HG03280 (cell line): ENCODE measurements around the gene HCFC2.
"Not testable (repeated sequence)": the region's sequence is repeated elsewhere in the genome, so short reads cannot be mapped to it uniquely, and the experiment has no call there.

ENCODE experiments used
- ATAC-seq: cut with Tn5 transposase; IDR thresholded peaks from one replicate; pipeline ENCODE4 v1.9.1; 2021; ENCODE audit warnings: mild to moderate bottlenecking, moderate library complexity; ENCODE audit not compliant: unreplicated experiment

HCFC2 gene

GRCh38 chr12:104064031-104064841, at the start of gene HCFC2:
Gene HCFC2 (plus strand): TSS chr12:104064531. CDS start chr12:104064561, 30 bp downstream.
- ATAC-seq: peak; percentile 91

GRCh38 chr12:104021862-104022261, 42.5 kb upstream of the HCFC2 start:
- not testable (repeated sequence) for ATAC-seq

- no peak for ATAC-seq
Measured at GRCh38 chr12:104022786-104023185, 41.5 kb upstream of the HCFC2 start.

GRCh38 chr12:104023710-104024109, 40.6 kb upstream of the HCFC2 start:
- ATAC-seq: no peak

GRCh38 chr12:104024348-104024747, 40.0 kb upstream of the HCFC2 start:
- ATAC-seq: no peak

- no peak for ATAC-seq
Measured at GRCh38 chr12:104025771-104026170, 38.6 kb upstream of the HCFC2 start.

- no peak for ATAC-seq
Measured at GRCh38 chr12:104026841-104027599, 37.3 kb upstream of the HCFC2 start.

GRCh38 chr12:104030596-104030995, 33.7 kb upstream of the HCFC2 start:
- ATAC-seq: not testable (repeated sequence)

- ATAC-seq: not testable (repeated sequence)
Measured at GRCh38 chr12:104036143-104036542, 28.2 kb upstream of the HCFC2 start.

- not testable (repeated sequence) for ATAC-seq
Measured at GRCh38 chr12:104039769-104040168, 24.6 kb upstream of the HCFC2 start.

- no peak for ATAC-seq
Measured at GRCh38 chr12:104042580-104042979, 21.8 kb upstream of the HCFC2 start.

GRCh38 chr12:104044158-104044557, 20.2 kb upstream of the HCFC2 start:
- no peak for ATAC-seq

- ATAC-seq: no peak
Measured at GRCh38 chr12:104046306-104046705, 18.0 kb upstream of the HCFC2 start.

- ATAC-seq: no peak
Measured at GRCh38 chr12:104048162-104048561, 16.2 kb upstream of the HCFC2 start.

GRCh38 chr12:104048811-104049210, 15.5 kb upstream of the HCFC2 start:
- no peak for ATAC-seq

- ATAC-seq: no peak
Measured at GRCh38 chr12:104049278-104049902, 14.9 kb upstream of the HCFC2 start.

- ATAC-seq: no peak
Measured at GRCh38 chr12:104049903-104050356, 14.4 kb upstream of the HCFC2 start, which contains the start of gene GLT8D2. Gene GLT8D2 (minus strand): TSS chr12:104050187. CDS start chr12:104019648, 30,539 bp downstream.

GRCh38 chr12:104050436-104050835, 13.9 kb upstream of the HCFC2 start:
- ATAC-seq: no peak

GRCh38 chr12:104054681-104055346, 9.5 kb upstream of the HCFC2 start:
- ATAC-seq: no peak

GRCh38 chr12:104055686-104056388, 8.5 kb upstream of the HCFC2 start:
- ATAC-seq: no peak
